Muscle of back (tissue), 11 donors: ENCODE data around the gene C3orf33. TPM values are rescaled to one million over a fixed set of nuclear protein-coding genes. Genes with fewer than 3 reads are reported as not detected.

Experiments
- DNase-seq, 3 donors: peaks; one replicate each; pipeline versions ENCODE4 v3.0.0 to v3.0.0-alpha.2; 2013
- polyA plus RNA-seq, 10 donors: library from polyadenylated mRNA; unstranded; fragments of 120-200 nt; gene quantifications; one replicate each; pipeline ENCODE4 v1.2.1, GENCODE V29; 2013; ENCODE audit not compliant: insufficient read length in 10 of 10

The C3orf33 gene
- polyA plus RNA-seq, 10 donors, result 2.7 to 5.6 (median 3.6) TPM

GRCh38 chr3:155743606-155744005, 62.5 kb downstream of the C3orf33 start:
- no peak for DNase-seq

- DNase-seq, result no peak
Measured at GRCh38 chr3:155742349-155742965, 63.6 kb downstream of the C3orf33 start.

GRCh38 chr3:155741603-155742002, 64.5 kb downstream of the C3orf33 start:
- no peak for DNase-seq

GRCh38 chr3:155741101-155741500, 65.0 kb downstream of the C3orf33 start:
- no peak for DNase-seq

- DNase-seq, result no peak
Measured at GRCh38 chr3:155739154-155739553, 66.9 kb downstream of the C3orf33 start.

- no peak for DNase-seq
Measured at GRCh38 chr3:155738580-155739076, 67.5 kb downstream of the C3orf33 start.

- no peak for DNase-seq
Measured at GRCh38 chr3:155737844-155738460, 68.1 kb downstream of the C3orf33 start.

- peak in 1 of 3 donors; percentile 46 for DNase-seq
Measured at GRCh38 chr3:155736381-155736780, 69.7 kb downstream of the C3orf33 start.

- no peak for DNase-seq
Measured at GRCh38 chr3:155730843-155731242, 75.2 kb downstream of the C3orf33 start.

GRCh38 chr3:155727836-155728235, 78.2 kb downstream of the C3orf33 start:
- DNase-seq, result no peak

- DNase-seq, result no peak
Measured at GRCh38 chr3:155714295-155714718, 91.8 kb downstream of the C3orf33 start.

Other genes starting within 250 kb of the C3orf33 start
- under 1 TPM; 0.18 to 0.75 (median 0.32) TPM for gene PLCH1, start 61.2 kb downstream of the C3orf33 start, polyA plus RNA-seq
- gene SLC33A1, start 48.1 kb upstream of the C3orf33 start, polyA plus RNA-seq, result 10 to 100 TPM; 12.1 to 20.9 (median 16.4) TPM
- gene GMPS, start 64.4 kb upstream of the C3orf33 start, polyA plus RNA-seq, result 10 to 100 TPM; 38.9 to 56.8 (median 49.9) TPM